ENCODE measurements around the gene NAT16.
"Not testable (repeated sequence)": the region's sequence is repeated elsewhere in the genome, so short reads cannot be mapped to it uniquely, and the experiment has no call there.

Gene NAT16

DNA sequence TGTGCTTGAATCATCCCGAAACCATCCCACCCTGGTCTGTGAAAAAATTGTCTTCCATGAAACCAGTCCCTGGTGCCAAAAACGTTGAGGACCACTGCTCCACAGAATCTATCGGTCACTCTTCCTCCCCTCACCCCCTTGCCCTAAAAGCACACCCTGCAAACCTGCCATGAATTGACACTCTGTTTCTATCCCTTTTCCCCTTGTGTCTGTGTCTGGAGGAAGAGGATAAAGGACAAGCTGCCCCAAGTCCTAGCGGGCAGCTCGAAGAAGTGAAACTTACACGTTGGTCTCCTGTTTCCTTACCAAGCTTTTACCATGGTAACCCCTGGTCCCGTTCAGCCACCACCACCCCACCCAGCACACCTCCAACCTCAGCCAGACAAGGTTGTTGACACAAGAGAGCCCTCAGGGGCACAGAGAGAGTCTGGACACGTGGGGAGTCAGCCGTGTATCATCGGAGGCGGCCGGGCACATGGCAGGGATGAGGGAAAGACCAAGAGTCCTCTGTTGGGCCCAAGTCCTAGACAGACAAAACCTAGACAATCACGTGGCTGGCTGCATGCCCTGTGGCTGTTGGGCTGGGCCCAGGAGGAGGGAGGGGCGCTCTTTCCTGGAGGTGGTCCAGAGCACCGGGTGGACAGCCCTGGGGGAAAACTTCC is 54.0 kb downstream of the NAT16 start:
- DNase-seq: peak; percentile 73

DNA sequence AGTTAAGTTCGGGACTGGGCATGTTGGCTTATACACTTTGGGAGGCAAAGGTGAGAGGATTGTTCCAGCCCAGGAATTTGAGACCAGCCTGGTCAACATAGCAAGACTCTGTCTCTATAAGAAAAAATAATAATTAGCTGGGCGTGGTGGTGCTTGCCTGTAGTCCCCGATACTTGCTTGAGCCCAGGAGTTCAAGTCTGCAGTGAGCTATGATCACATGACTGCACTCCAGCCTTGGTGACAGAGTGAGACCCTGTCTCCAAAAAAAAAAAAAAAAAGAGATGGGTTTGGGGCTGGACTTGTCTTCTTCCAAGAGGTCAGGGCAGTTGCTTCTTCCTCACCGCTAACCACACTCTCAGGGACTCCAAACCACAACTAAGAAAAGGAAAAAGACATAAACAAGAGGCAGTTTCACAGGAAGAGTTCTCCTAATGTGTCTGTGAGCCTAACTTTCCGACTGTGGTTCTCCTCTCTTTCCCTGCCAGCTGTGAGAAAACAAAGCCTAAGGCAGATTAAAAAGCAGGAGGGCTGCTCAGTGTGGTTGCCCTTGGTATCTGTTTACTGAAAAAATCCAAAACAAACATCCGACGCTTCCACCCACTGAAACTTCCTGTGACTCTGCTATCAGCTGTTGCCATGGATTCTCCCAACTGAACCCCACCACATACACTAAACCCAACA is 55.6 kb downstream of the NAT16 start:
- DNase-seq: peak; percentile 48

DNA sequence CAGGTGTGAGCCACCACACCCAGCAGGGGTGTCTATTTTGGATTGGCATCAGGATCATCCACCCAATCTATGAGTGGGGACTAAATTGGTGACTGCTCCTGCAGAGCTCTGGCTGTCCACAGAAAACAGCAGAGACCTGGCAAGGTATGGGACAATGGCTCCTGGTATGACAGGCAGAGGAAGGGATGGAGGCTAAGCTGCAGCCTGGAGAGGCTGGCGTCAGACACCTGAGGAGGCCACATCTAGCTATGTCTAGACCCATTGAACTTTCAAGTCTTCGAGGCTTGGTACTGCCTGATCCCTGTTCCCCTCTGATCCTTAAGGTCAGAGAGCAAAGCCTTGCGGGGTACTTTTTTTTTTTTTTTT is 56.4 kb downstream of the NAT16 start:
- no peak for DNase-seq

DNA sequence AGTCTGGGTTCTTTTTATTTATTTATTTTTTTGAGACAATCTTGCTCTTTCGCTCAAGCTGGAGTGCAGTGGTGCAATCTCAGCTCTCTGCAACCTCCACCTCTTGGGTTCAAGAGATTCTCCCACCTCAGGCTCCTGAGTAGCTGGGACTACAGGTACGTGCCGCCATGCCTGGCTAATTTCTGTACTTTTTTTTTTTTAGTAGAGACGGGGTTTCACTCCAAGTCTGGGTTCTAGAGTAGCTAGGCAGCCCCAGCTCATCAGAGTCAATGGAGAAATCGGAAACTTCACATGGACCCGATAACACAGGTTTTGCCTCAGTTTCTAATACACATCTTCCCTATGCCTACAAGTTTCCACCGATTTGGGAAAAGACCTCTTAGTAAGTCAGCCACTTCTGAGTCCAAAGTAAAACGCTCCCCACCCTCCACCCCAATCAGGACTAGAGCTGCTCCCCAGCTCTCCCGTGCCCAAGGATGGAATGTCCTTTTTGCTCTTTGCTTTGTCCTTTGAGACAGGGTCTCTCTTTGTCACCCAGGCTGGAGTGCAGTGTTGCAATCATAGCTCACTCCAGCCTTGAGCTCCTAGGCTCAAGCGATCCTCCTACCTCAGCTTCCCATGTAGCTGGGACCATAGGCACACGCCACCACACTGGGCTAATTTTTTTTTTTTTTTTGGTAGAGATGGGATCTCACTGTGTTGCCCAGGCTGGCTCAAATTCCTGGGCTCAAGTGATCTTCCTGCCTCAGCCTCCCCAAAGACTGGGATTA is 57.0 kb downstream of the NAT16 start:
- DNase-seq: no peak

DNA sequence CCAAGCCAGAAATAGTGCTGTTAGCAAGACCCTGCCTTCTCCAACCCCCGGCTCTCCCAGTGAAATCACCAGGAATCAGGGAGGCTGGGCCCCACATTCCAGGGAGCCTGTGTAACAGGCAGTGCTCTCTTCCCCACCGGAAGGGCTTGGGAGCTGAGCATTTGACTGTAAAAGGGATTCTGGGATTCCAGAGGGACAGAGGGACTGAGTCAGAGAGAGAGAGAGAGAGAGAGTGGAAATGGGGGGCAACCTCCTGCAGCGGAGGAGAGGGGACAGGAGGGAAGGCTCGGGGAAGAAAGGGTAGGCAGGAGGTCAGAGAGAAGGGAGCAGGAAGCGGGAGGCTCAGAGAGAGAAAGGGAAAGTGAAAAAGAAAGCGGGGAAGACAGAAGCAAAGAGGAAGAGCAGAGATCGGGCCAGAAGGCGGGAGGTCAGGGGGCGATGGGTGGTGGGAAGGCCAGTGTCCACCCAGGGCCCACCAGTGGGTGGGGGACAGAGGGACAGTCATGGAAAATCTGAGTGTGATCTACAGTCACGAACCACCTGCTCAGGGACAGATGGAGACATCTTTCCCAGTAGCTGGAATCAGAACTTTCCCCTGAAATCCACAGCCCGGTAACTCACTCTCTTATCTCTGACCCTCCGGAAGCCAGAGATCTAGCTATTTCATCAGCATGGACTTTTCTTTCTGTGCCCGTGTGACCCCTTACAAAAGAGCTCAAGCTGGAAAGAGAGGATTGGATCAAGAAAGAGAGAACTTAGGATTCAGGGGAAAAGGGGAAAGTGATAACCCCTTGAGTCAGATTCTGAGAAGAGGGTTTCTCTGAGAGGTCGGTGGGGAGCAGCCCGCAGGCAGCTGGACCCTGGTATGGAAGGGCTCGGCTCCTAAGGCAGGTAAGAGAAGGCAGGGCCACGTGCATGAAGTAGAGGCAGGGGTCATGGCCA is 57.8 kb downstream of the NAT16 start:
- DNase-seq: peak; percentile 72

DNA sequence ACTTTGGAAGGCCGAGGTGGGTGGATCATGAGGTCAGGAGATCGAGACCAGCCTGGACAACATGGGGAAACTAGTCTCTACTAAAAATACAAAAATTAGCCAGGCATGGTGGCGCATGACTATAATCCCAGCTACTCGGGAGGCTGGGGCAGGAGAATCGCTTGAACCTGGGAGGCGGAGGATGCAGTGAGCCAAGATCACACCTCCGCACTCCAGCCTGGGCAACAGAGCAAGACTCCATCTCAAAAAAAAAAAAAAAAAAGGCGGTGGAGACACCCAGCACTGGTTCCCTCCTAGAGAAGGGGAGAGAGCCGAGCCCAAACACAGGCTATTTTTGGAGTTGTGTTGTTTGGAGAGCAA is 58.5 kb downstream of the NAT16 start:
- not testable (repeated sequence) for DNase-seq

Data from T1000 (cell line).